GM06990 (cell line): Measurements from ENCODE around the gene MINDY3.

Source experiments
- DNase-seq: peaks from one replicate; pipeline ENCODE4 v3.0.0-alpha.2; 2011; ENCODE audit not compliant: insufficient read length; ENCODE audit errors: extremely low read depth
- H3K27me3 ChIP-seq: replicated peaks from 2 replicates; pipeline ENCODE4 v1.6.0; 2011; ENCODE audit warnings: low read length; ENCODE audit not compliant: control insufficient read depth, insufficient read depth
- H3K36me3 ChIP-seq: 2 replicates; pipeline ENCODE4 v1.5.1; 2011; ENCODE audit warnings: low read length; ENCODE audit not compliant: control insufficient read depth, insufficient read depth
- H3K4me3 ChIP-seq: replicated peaks from 2 replicates; pipeline ENCODE4 v1.5.1; 2011; ENCODE audit warnings: low read depth, mild to moderate bottlenecking, control low read depth, low read length
- TF ChIP-seq, protein P1 (sequence below): IDR thresholded peaks from 2 replicates; pipeline ENCODE4 v1.5.1; 2011; ENCODE audit warnings: low read length, control low read depth, mild to moderate bottlenecking, inconsistent platforms; ENCODE audit not compliant: insufficient read depth, poor library complexity, severe bottlenecking

MINDY3 gene

DNA sequence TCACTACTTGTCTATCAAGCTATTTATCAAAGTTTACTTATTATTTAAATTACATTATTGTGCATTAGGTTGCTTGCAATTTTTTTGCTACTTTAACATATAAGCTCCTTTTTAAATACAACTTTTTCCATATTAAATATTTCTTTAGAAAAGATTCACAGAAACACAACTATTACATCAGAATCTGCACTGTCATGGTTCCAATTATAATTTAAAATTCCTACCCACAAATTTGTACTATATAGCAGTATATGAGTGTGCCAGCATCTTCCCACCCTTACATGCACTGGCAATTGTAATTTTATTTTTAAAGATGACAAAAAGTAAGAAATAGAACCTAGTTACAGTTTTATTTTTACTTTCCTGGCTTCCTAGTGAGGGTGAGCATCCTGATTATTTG is 15.8 kb downstream of the MINDY3 start:
- TF ChIP-seq, protein P1, sequence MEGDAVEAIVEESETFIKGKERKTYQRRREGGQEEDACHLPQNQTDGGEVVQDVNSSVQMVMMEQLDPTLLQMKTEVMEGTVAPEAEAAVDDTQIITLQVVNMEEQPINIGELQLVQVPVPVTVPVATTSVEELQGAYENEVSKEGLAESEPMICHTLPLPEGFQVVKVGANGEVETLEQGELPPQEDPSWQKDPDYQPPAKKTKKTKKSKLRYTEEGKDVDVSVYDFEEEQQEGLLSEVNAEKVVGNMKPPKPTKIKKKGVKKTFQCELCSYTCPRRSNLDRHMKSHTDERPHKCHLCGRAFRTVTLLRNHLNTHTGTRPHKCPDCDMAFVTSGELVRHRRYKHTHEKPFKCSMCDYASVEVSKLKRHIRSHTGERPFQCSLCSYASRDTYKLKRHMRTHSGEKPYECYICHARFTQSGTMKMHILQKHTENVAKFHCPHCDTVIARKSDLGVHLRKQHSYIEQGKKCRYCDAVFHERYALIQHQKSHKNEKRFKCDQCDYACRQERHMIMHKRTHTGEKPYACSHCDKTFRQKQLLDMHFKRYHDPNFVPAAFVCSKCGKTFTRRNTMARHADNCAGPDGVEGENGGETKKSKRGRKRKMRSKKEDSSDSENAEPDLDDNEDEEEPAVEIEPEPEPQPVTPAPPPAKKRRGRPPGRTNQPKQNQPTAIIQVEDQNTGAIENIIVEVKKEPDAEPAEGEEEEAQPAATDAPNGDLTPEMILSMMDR, result no peak
- Histone ChIP-seq H3K27me3 (no peaks in the 10 kb centered on the region), H3K36me3 (no peaks in the 10 kb centered on the region; the same call in 1 of the 2 replicates), H3K4me3 (no peak overlapping the region)
- DNase-seq, result no peak

DNA sequence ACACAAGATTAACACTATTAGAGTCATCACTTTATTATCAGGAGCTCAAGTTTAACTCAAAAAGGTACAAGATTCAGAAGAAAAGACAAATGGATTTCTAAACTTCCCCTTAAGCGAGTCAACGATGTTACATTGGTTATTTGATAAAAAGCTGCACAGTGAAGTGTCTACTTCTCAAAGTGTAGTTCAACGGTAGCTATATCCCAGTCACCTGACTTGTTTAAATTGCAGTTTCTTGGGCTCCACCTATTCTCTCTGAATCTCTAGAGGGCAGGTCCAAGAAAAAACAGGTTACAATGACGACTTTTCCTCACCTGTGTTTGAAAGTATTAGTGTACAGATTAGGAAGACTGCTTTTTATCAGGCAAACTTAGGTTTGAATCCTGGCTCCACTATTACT is 16.6 kb downstream of the MINDY3 start:
- DNase-seq, result no peak

DNA sequence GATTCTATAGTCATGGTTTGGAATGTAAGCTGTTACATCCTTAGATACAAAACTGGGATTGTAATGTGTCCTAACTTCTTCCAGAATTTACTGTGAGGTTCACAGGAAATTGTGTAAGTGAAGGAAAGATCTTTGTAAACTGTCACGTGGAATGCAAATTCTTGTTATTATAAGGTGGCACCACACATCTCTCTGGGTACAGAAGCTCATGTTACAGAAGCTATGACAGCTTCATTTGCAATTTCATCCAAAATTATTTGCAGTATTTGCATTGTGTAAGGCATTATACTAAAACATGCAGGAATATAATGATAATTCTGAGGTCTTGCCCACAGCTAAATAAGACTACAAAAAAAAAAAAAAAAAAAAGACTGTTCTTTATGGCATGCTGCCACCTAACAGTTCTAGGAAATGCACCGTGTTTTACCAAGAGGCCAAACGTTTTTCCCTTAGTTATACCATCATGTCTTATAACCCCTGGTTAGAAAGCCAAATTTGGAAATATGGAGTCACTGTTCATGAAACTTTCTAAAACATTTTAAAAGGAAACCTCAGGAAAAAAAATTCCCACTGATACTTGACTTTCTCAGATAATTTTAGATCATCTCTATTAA is 17.6 kb downstream of the MINDY3 start:
- DNase-seq, result no peak
- TF ChIP-seq, protein P1, result no peak
- H3K36me3 ChIP-seq, result no peaks in the 10 kb centered on the region; the same call in 1 of the 2 replicates
- H3K4me3 ChIP-seq, result no peak overlapping the region
- H3K27me3 ChIP-seq, result no peaks in the 10 kb centered on the region

More for the DNA sequence above, 16.6 kb downstream of the MINDY3 start:
- Histone ChIP-seq H3K36me3 (no peaks in the 10 kb centered on the region; the same call in 1 of the 2 replicates), H3K27me3 (no peaks in the 10 kb centered on the region), H3K4me3 (no peak overlapping the region)
- TF ChIP-seq, protein P1, result no peak

DNA sequence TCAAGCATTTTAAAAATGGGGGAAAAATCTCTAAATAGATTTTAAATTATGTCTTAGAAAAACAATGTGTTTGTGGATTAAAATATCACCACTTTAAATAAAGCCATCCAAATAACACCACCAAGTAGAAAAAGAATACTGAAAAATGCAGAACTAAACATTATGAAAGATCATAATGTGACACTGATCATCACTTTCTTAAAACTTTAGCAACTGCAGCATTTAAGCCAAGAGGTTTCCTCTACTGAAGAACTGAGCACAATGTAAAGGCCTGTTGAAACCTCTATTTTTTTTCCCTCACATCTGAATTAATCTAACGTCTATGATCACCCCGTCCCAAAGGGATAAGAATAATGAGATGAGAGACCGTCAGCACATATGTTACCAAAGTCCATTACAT is 18.6 kb downstream of the MINDY3 start:
- H3K36me3 ChIP-seq, result no peaks in the 10 kb centered on the region; the same call in 1 of the 2 replicates
- no peak for DNase-seq
- TF ChIP-seq, protein P1, result no peak
- H3K27me3 ChIP-seq, result no peaks in the 10 kb centered on the region
- H3K4me3 ChIP-seq, result no peak overlapping the region

DNA sequence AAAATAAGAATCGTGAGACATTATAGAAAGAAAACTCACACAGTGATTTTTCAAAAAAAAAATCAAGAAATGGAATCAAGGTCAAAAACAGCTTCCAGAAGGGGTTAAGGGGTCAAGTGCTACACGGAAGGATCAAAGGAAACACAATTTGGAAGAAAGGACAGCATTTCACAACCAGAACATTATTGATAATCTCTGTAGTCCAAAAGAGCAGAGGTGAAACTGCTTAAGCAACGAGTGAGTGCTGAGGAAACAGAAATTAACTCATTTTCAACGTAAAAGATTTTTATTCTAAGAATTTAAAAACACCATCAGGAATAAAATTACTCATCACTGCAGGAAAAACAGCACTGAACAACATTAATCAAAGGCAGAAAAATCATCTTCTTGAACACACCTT is 23.5 kb downstream of the MINDY3 start:
- Histone ChIP-seq H3K27me3 (no peaks in the 10 kb centered on the region), H3K4me3 (no peak overlapping the region), H3K36me3 (no peaks in the 10 kb centered on the region; the same call in 1 of the 2 replicates)
- TF ChIP-seq, protein P1, result no peak
- no peak for DNase-seq

DNA sequence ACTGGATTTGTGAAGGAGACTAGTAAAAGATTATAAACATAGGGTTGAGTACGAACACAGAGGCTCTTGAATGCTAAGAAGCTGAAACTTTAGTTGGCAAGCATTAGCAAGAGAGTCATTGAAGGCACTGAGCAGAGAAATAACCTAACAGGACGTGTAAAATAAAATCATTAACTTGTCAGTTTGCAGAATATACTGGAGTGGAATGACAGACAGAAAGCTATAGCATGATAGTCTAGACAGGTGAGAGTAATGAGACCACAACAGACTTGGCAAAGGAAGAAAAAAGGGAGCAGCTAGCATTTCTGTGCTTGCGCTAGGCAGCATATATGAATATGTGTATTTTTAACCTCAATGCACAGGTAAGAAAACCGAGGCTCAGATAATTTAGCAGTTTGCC is 30.8 kb downstream of the MINDY3 start:
- no peak overlapping the region for H3K4me3 ChIP-seq
- no peak for DNase-seq
- H3K27me3 ChIP-seq, result no peaks in the 10 kb centered on the region
- TF ChIP-seq, protein P1, result no peak
- H3K36me3 ChIP-seq, result no peaks in the 10 kb centered on the region; the same call in 1 of the 2 replicates
